ENCODE measurements around the gene TANC1.

TANC1 gene

GRCh38 chr2:159230145-159230877, 261.9 kb downstream of the TANC1 start:
- DNase-seq, result no peak

GRCh38 chr2:159232456-159233170, 264.2 kb downstream of the TANC1 start:
- DNase-seq, result no peak

DNA sequence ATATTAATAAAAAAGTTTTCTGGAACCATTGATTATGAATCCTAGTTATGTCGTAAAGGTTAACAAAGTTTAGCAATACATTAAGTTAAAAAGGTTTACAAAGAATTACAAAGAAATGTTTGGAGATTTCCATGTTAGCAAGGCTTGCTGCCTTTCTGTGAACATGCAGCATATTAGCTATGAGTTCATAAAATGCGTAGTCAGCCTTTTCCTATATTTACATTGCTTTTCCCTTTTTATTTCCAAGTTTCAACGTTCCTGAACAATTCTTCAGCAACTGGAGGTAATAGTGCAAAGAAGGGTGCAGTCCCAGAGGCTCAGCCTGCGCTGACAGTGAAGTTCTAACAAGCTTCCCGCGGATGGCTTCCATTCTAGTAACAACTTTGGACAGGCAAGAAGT, 266.4 kb downstream of the TANC1 start:
- DNase-seq, result no peak

GRCh38 chr2:159243529-159243928, 275.1 kb downstream of the TANC1 start:
- DNase-seq, result no peak

- DNase-seq, result no peak
Measured at GRCh38 chr2:159246325-159246988, 278.0 kb downstream of the TANC1 start.

DNA sequence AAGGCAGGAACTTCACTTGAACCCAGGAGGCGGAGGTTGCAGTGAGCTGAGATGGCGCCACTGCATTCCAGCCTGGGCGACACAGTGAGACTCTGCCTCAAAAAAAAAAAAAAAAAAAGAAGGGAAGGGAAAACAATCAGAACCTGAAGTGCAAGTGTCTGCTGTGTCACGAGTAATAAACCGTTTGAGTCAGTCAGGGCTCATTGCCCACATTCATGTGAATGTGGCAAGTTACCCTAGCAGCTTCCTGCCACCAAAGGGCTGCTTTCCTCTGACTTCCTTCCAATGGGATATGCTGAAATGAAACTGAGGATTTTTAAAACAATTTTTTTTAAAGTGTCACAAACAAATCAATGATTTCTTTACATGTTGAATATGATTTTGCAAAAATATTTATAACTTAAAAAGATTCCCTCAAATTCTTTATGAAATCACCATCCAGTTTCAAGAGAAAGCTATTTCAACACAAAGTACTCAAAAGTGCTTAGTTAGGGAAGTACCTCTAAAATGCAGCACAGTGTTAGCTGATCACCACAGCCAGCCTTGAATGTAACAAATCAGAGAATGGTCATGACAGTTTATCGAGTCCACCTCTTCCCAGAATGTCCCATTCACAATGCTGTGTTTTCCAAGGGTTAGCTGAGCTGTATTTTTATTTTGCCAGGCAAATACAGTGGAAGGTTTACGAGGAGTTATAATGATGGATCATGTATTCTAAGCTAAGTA, 281.7 kb downstream of the TANC1 start:
- no peak for DNase-seq

- DNase-seq, result no peak
Measured at GRCh38 chr2:159251296-159252173, 283.1 kb downstream of the TANC1 start.

- DNase-seq, result no peak
Measured at GRCh38 chr2:159252905-159253304, 284.5 kb downstream of the TANC1 start.

DNA sequence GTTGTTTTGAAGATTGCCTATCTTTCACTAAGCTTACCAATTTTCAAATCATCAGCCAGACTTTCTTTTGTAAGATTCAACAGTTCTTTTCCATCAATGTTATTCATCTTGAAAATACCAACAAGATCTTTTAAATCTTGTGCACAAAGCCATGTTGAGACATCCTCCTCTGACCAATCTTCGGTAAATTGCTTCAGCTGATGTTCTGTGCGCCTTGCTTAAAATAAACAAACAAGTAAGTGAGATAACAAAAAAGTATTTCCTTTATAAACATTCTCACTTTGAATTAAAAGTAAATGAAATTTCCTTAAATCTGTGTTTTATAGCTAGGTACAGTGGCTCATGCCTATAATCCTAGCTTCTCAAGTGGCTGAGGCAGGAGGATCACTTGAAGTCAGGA, 287.7 kb downstream of the TANC1 start:
- DNase-seq, result no peak

GRCh38 chr2:159262226-159262625, 293.8 kb downstream of the TANC1 start:
- no peak for DNase-seq

- DNase-seq, result no peak
Measured at GRCh38 chr2:159262904-159263303, 294.5 kb downstream of the TANC1 start.

GRCh38 chr2:159265171-159265576, 296.7 kb downstream of the TANC1 start:
- DNase-seq, result no peak

GRCh38 chr2:159266554-159266953, 298.1 kb downstream of the TANC1 start:
- DNase-seq, result no peak

- DNase-seq, result no peak
Measured at GRCh38 chr2:159267921-159268320, 299.5 kb downstream of the TANC1 start.

DNA sequence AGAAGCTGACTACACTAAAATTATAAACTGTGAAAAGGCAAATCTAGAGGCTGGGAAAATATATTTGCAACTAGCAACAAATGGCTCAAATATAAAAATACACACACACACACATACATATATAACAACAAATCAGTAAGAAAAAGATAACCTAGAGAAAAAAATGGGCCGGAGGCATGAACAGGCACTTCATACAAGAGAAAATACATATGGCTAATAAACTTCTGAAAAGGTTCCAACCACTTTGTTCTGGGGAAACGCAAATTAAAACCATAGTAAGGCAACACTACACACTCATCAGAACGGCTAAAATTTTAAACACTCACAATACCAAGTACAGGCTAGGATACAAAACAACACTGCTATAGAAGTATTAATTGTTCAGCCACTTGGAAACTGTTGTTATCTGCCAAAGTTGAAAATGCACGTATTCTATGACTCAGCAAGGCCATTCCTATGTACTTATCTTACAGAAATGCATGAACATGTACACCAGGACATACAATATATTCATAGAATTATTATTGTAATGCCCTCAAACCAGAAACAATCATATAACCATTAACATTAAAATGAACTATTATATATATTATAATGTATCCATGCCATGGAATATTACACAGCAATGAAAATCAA, 302.4 kb downstream of the TANC1 start:
- DNase-seq, result no peak

DNA sequence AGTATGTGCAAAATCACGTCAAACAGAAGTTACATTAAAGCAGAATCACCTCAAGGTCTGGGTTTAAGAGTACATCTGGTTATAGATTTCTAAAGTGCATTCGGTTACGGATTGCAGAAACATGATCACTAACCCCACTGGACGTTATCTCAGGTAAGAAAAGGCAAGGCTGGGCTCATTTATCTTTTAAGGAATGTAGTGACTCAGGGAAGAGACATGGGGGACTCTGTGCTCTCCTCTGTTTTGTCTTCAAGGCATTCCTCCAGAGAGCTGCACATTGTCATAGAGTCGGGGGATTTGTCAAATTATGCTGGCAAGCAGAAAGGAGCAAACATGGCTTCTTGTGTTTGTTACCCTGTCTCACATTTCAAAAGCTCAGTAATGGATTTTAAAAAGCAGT, 303.7 kb downstream of the TANC1 start:
- DNase-seq, result no peak

- no peak for DNase-seq
Measured at GRCh38 chr2:159275111-159275510, 306.7 kb downstream of the TANC1 start.

- DNase-seq, result no peak
Measured at GRCh38 chr2:159279700-159280099, 311.3 kb downstream of the TANC1 start.

GRCh38 chr2:159281002-159281401, 312.6 kb downstream of the TANC1 start:
- DNase-seq, result no peak

Data from stimulated activated CD8-positive, alpha-beta memory T cell treated with anti-CD3 and anti-CD28 coated beads, Interleukin-4, amount 100 ng/mL, for 48 hours (primary cell).